Hematopoietic multipotent progenitor cell treated with erythropoietin and hydrocortisone succinate and interleukin-3 and kit ligand, for 15 days (in vitro differentiated cells): Measurements from ENCODE around the gene NME4.

Experiments used
- DNase-seq: peaks from one replicate; pipeline ENCODE4 v3.0.0-alpha.2; 2015; ENCODE audit warnings: low spot score

Gene NME4

GRCh38 chr16:426906-427249 is 29.9 kb downstream of the NME4 start:
- DNase-seq: no peak

DNA sequence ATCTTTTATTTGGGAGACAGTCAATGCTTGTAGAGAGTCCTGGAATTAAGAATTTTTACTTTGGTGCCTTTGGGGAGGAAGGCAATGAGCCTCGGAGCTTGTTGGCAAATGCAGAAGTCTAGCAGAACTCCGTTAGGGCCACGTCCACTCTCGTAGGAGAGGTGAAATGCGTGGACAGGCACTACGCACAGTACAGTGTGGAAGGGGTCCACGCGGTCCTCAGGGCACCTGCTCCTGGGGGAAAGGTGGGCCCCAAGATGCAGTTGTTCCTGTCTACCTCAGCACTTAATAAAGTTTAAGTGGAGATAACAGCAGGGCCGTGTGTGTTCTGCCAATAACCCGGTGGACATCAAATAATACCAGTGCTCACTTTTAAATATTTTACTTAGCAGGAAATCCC is 30.3 kb downstream of the NME4 start:
- no peak for DNase-seq

DNA sequence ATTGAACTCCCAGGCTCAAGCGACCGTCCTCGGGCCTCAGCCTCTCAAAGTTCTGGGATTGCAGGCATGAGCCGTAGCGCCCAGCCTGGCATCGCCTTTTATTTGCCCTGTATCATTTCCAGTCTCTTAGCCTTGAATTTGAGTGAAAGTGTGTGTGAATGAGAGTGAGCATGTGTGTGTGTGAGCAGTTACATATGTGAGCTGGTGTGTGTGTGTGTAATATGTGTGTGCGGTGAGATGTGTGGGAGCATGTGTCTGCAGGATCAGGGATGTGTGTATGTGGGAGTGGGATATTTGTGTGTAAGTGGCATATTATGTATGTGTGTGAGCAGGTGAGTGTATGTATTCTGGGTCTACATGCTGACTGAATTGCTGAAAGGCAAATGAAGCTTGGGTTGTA is 33.9 kb downstream of the NME4 start:
- DNase-seq: no peak

- no peak for DNase-seq
These were observed 43.6 kb downstream of the NME4 start for GRCh38 chr16:440627-441026.

DNA sequence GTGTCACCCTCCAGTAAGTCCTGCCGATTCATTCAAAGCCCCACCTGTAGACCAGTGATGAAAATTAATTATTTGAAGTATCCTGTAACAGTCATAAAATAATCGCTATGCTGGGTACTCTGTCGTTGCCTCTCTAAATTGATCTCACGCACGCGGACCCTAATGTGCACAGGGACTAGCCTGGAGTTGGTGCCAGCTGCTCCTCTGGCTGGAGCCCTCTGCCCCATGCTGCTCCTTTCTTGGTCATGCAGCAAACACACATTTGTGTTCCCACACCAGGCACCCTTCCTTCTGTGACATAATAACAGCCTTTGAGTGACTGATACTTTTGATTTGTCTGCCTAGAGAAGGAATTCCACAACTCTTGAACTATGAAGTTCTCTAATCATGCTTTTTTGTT is 44.4 kb downstream of the NME4 start:
- DNase-seq: no peak

- DNase-seq: no peak
These were observed 46.0 kb downstream of the NME4 start for GRCh38 chr16:442976-443375.

GRCh38 chr16:444027-444426 is 47.0 kb downstream of the NME4 start:
- no peak for DNase-seq

DNA sequence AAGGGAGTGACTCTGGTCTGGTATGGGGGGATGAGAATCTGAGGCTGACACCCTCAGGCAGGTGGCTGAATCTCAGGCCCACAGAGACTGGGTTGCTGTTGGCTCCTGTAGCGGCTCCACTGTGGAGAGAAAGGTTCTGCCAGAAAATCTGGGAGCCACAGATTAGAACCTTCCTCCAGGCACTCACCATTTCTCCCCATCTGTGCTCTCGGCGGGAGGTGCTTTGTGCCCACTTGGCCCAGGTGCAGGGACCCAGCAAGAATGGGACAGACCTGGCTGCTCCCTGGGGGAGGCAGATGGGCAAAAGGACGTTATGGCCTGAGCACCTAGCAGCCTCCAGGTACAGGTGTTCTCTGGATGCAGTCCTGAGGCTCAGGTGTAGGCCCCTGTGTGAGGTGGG is 48.6 kb downstream of the NME4 start:
- no peak for DNase-seq
